ENCODE data around the gene PHF14. TPM values are rescaled to one million over a fixed set of nuclear protein-coding genes. Genes with fewer than 3 reads are reported as not detected.

Gene PHF14
- total RNA-seq, 1 donor from 2014 or later, result 23.2 TPM

GRCh38 chr7:11213266-11213665 lies 239.6 kb downstream of the PHF14 start:
- TF ChIP-seq CTCF (conservative IDR thresholded peaks at IDR 0.05; ENCODE audit: low read depth, low read length), result no peak
- DNase-seq (ENCODE audit: low read depth), result no peak
- no peak overlapping the region for H3K4me3 ChIP-seq (ENCODE audit: low read depth, low read length)

GRCh38 chr7:11216276-11216675 lies 242.6 kb downstream of the PHF14 start:
- TF ChIP-seq CTCF (conservative IDR thresholded peaks at IDR 0.05; ENCODE audit: low read depth, low read length), result no peak
- no peak for DNase-seq (ENCODE audit: low read depth)
- no peak overlapping the region for H3K4me3 ChIP-seq (ENCODE audit: low read depth, low read length)

DNA sequence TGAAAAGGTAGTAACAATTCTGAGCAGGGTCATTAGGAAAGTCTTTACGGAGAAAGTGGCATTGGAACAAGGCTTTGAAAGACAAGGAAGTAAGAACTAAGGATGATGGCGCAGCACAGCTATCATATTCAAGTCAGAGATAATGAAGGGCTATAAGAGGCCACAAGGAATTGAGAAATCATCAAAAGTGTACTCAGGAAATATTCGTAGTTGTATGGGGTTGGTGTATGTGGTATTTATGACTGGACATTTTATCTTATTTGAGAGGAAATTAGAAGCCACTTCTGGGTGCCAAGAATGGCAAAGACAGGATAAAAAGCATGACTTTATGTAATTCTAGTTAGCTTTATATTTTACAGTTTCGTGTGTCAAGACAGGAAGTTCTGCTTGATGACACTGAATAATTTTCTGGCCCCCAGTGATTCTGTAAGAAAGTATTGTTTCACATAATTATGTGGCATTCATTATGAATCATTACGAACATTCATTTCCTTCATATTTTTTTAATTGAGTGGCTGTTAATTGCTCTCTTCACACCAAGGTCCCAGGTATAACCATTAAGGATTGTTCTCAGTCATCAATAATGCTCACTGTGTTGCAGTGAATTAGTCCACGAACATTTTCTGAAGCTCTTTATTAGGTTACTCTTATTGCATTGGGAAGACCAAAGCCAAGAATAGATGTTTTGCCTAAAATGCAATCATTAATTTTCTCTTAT lies 244.3 kb downstream of the PHF14 start:
- no peak for DNase-seq (ENCODE audit: low read depth)

More for the DNA sequence above, 244.3 kb downstream of the PHF14 start:
- H3K4me3 ChIP-seq (ENCODE audit: low read depth, low read length), result no peak overlapping the region
- TF ChIP-seq CTCF (conservative IDR thresholded peaks at IDR 0.05; ENCODE audit: low read depth, low read length), result no peak

Measured in epithelial cell of proximal tubule (primary cell).